ENCODE measurements around the gene TMEM151A.
A peak's percentile ranks its signal among the peaks of the same experiment; 100 is the strongest.

Gene TMEM151A

GRCh38 chr11:66282468-66283455, 8.9 kb upstream of the TMEM151A start:
- peak; percentile 73 to 100 (median 97) for DNase-seq

GRCh38 chr11:66283461-66284105, 8.1 kb upstream of the TMEM151A start:
- no peak for DNase-seq

GRCh38 chr11:66284526-66285078, 7.1 kb upstream of the TMEM151A start:
- DNase-seq: no peak

GRCh38 chr11:66285250-66285947, 6.3 kb upstream of the TMEM151A start:
- DNase-seq: no peak

DNA sequence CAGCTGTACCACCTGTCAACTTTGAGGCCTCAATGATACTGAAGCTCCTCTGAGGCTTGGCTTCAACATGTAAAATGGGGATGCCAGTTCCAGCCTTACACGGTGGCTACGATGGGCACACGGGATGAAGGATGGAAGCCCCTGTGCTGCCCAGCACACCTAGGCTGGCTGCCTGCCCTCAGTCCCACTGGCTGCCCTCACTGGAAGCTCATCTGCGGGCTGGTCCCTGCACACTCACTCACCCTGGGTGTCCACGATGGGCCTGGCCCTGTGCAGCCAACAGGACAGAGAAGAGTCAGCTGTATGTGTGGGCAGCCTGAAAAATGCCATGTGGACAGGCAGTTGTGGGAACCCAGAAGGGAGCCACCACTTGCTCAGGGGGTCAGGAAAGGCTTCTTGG, 5.0 kb upstream of the TMEM151A start:
- no peak for DNase-seq

DNA sequence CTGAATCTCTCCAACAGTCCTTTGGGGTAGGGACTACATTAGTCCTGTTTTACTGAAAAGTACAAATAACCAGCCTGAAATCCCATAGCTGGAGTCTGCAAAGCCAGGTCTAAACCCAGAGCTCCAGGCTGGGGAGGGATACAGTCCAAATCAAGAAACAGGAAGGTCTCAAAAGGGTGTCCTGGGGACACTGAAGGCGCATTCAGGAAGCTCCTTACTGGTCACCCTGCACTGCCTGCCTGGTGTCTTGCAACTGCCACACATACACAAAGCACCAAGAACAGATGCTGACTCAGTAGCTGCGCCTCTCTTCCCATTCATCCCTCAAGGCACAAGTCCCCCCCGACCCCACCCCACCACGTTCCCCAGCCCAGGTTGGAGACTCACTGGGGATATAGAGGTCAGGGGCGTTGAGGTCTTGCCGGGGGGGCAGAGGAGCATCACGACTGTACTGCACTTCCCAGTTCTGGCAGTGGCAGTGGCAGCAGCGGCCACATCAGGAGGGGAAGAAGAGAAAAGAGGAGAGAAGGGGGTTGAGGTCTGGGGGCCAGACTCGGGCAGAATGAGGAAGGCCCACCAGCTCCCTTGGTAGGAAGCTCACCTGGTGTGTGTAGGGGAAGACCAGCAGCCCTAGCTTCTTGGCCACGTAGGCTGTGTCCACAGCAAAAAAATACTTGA, 4.3 kb upstream of the TMEM151A start:
- no peak for DNase-seq

DNA sequence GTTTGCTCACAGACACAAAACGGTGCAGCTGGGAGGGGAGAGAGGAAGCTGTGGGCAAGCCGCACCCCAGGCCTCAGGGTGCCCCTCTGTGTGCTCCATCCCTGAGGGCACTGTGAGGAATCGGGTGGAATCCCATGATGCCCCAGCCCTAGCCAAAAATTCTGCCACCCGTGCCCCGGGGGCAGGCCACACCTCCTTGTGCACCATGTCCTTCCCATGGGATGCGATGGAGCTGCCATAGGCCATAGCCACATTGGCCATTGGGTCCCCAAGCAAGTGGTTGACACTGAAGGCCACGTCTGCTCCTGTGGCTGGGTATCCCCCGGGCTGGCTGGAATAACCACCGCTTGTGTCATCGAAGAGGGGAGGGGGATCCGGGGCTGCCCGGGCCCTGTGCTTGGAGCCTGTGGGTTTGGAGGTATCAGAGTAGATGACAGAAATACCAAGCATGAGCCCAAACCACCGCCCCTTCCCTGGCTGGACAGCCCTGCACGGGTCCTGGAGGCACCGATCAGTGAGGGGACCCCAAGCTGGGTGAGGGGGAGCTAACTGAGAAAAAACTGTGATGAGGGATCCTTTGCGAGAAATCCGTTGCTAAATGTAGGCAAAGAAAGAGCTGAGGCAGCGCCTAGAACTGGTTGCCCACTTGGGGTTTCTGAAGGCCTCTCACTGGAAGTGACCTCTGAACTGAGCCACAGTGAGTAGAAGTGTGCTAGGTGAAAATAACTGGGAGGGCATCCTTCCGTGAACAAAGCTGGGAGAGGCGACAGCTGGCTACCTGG, 3.6 kb upstream of the TMEM151A start:
- no peak for DNase-seq

- peak; percentile 94 to 100 (median 99) for DNase-seq
These were observed 2.8 kb upstream of the TMEM151A start, which contains the start of gene YIF1A for GRCh38 chr11:66288671-66289547. TSS of gene YIF1A (minus strand) at chr11:66289143. CDS start at chr11:66288985, 158 bp downstream.

DNA sequence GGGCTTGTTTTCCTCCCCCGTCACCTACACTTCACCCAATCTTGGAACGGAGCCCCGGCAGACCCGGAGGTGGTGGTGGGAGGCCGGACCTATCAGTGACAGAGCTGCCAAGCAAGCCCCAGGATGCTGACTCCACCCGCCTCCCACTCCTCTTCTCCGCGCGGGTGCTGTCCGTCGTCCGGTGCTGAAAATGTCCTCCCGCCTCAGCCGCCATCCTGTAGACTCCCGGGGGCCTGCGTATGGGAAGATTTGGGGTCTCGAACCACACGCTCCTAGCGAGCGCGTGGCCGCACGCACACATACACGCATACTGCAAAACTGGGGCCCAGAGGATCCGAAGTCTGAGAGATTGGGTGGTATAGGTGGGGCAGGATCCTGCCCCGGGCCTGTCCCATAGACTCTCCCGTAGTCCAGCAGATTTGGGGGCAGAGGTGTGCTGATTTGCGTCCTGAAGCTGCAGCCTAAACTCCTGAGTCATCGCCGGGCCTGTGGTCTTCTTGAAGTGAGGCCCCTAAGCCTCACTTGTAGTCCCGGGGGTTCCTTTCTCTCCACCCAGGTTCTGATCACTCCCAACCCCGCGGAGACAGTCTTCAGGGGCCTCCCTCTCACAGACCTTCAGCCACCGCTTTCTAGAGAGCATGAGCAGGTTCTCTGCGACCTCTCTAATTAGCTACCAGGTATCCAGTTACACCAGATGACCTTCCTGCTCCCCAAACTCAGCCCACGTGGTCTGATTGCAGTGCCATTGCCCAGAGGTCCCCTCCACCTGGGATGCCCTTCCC, 2.0 kb upstream of the TMEM151A start:
- DNase-seq: peak in 23 of 58 donors; percentile 60 to 95 (median 78)

- no peak for DNase-seq
These were observed 1.4 kb upstream of the TMEM151A start for GRCh38 chr11:66290330-66290621.

- DNase-seq: peak in 2 of 58 donors; percentile 20 to 40
These were observed 390 bp upstream of the TMEM151A start for GRCh38 chr11:66291303-66291705.

DNA sequence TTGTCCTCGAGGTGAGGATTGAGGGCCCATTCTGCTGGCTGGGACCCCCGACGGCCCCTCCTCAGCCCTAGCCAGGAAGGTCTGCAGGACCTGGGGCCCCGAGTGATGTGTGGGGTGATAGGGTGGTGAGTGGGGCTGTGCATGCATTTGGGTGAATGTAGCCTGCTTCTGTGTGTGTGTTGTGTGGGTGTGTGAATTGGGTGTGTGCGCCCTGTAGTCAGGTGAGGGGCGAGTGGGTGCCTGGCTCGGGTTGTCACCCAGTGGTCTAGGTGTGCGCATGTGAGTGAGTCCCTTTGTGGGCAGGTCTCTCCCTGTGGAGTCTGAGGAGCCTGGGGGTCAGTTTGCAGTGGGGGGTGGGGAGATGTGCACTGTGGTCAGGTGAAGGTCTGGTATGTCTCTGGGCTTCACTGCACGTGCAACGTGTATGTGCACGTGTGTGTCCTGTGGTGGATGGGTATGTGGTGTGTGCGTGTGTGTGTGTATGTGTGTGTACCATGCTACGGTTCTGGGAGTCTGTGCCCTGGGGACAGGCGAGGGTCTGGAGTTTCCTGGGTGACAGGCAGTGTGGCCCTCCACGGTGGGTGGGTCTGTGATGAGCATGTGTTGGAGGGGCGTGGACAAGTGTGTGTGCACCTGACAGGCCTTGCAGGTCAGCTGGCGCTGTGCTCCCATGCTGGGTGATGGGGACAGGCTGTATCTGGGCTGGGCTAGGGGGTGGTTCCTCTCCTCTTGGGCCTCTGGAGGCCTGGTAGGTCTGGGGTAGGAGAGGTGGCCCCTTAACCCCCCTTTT, 1.0 kb downstream of the TMEM151A start:
- DNase-seq: peak in 2 of 58 donors; percentile 36 to 38

GRCh38 chr11:66293352-66293751, 1.7 kb downstream of the TMEM151A start:
- peak in 5 of 58 donors; percentile 10 to 49 (median 32) for DNase-seq

GRCh38 chr11:66293777-66294625, 2.3 kb downstream of the TMEM151A start:
- DNase-seq: no peak

GRCh38 chr11:66294626-66295620, 3.2 kb downstream of the TMEM151A start:
- no peak for DNase-seq
